ACC112 (cell line): ENCODE results near the gene ACO2.

ENCODE experiments used
- H2AFZ ChIP-seq: fragments of 200-600 bp; sonication (generic); one replicate; pipeline ENCODE4 v1.6.0; 2017; ENCODE audit warnings: antibody characterized with exemption, low read length; ENCODE audit not compliant: unreplicated experiment
- H3K27ac ChIP-seq: fragments of 200-600 bp; sonication (generic); 2 replicates; pipeline ENCODE4 v1.5.1; 2014; ENCODE audit warnings: low read depth, mild to moderate bottlenecking, antibody characterized with exemption, low read length, moderate library complexity
- H3K27me3 ChIP-seq: fragments of 200-600 bp; sonication (generic); 2 replicates; pipeline ENCODE4 v1.6.1; 2014; ENCODE audit warnings: mild to moderate bottlenecking, antibody characterized with exemption, low read length, moderate library complexity, mixed read lengths; ENCODE audit not compliant: insufficient read depth
- H3K36me3 ChIP-seq: fragments of 200-600 bp; sonication (generic); 2 replicates; pipeline ENCODE4 v1.6.1; 2016; ENCODE audit warnings: mild to moderate bottlenecking, antibody characterized with exemption, low read length, moderate library complexity, mixed read lengths; ENCODE audit not compliant: insufficient read depth
- H3K4me1 ChIP-seq: fragments of 200-600 bp; sonication (generic); one replicate; pipeline ENCODE4 v1.6.1; 2016; ENCODE audit warnings: low read length, mixed read lengths; ENCODE audit not compliant: insufficient read depth, unreplicated experiment, control insufficient read depth
- H3K4me3 ChIP-seq: fragments of 200-600 bp; sonication (generic); 2 replicates; pipeline ENCODE4 v1.5.1; 2014; ENCODE audit warnings: mild to moderate bottlenecking, low read depth, low read length
- H3K79me2 ChIP-seq: fragments of 200-600 bp; sonication (generic); one replicate; pipeline ENCODE4 v1.6.0; 2016; ENCODE audit warnings: low read length; ENCODE audit not compliant: control insufficient read depth, unreplicated experiment, insufficient read depth

The ACO2 gene

DNA sequence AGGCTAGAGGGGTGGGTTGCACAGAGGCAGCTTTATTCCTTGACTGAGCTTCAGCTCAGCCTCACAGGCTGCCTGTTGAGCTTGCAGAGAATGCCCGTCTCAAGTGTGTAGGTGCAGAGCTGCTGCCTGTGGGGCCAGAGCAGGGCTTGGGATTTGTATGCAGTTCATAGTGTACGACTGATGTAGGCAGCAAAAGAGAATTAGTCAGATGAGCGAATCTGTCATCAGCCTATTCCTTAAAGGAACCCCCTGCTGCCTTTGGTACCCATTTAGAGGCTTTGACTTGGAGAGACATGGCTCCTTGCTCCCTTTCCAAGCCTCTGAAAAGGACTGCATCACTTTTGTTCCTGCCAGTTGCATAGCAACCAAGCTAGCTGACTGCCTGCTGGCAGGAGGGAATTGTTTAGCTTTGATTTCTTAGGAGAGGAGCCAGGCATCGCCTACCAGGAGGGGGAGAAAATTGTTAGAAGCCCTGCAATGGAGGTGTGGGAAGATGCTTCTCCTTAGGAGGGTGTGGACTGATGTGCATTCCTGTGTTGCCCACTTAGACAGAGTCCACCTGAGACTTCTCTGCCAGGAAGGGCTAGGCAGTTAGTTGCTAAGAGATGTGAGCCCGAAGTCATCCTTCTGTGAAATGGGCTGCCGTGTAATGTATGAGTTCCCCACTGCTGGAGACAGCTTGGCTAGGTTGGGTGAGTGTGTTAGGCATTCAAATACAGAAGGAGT lies 10.9 kb downstream of the ACO2 start:
- 0 out of 2 replicates have a peak overlapping the region, but pooled peaks have one; percentile 5 for H3K4me3 ChIP-seq
- peaks cover 43% of the 10 kb centered on the region for H3K4me1 ChIP-seq
- H3K79me2 ChIP-seq = peaks cover 48% of the 10 kb centered on the region
- no peaks in the 10 kb centered on the region for H3K36me3 ChIP-seq
- H2AFZ ChIP-seq = no peak overlapping the region
- H3K27me3 ChIP-seq = no peaks in the 10 kb centered on the region
- H3K27ac ChIP-seq = peak overlapping the region; percentile 91

DNA sequence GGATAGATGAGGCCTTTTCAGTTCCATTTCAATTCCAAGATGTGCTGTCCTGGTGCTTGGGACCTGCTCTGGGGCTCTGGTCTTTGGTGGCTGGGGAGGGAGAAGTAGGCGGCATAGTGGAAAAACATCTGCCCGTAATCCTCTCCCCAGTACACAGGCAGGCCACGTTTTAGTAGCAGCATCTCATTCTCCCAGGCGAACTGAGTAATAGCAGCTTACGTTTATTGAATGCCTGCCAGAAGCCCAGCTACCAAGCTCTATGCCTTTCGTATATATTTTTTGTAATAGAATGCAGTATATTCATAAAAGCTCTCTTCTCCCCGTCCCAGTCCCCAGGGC lies 11.4 kb downstream of the ACO2 start:
- no peak overlapping the region for H3K4me3 ChIP-seq
- peaks cover 43% of the 10 kb centered on the region for H3K4me1 ChIP-seq
- H3K79me2 ChIP-seq = peaks cover 44% of the 10 kb centered on the region
- H3K27ac ChIP-seq = peak overlapping the region; percentile 91
- H3K36me3 ChIP-seq = no peaks in the 10 kb centered on the region
- H2AFZ ChIP-seq = no peak overlapping the region
- no peaks in the 10 kb centered on the region for H3K27me3 ChIP-seq

DNA sequence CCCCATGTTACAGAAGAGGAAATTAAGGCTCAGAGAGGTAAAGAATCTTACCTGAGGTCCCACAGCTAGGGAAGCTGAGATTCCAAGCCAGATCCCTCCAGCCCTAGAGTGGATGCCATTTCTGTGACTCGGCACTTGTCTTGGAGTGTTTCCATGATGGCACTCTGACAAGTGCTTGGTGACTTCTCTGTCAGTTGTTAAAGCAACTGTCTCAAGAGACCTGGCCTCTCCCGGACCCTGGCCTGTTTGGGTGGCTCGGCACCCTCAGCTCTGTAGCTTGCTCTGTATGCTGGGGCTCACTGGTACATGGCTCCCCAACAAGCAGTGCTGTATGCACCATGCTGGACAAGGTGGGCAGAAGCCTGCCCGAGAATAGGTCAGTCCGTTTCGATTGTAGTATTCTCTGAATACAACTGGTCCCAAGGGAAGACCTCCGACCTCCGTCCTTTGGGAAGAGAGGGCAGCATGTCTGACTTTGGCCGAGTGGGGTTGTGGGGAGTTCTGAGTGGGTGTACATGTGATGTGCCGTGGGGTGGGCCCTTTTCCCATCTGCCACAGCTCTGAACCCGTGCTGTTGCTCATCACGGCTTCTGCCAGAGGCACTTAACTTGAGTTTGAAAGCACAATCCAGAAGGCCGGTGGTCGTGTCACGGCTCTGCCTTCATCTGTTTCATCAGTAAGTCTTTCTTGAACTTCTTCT lies 12.4 kb downstream of the ACO2 start:
- H3K4me3 ChIP-seq = no peak overlapping the region
- H3K36me3 ChIP-seq = no peaks in the 10 kb centered on the region
- peaks cover 43% of the 10 kb centered on the region for H3K79me2 ChIP-seq
- peak overlapping the region; percentile 91; the same call in 1 of the 2 replicates for H3K27ac ChIP-seq
- H2AFZ ChIP-seq = no peak overlapping the region
- no peaks in the 10 kb centered on the region for H3K27me3 ChIP-seq
- H3K4me1 ChIP-seq = peaks cover 43% of the 10 kb centered on the region

DNA sequence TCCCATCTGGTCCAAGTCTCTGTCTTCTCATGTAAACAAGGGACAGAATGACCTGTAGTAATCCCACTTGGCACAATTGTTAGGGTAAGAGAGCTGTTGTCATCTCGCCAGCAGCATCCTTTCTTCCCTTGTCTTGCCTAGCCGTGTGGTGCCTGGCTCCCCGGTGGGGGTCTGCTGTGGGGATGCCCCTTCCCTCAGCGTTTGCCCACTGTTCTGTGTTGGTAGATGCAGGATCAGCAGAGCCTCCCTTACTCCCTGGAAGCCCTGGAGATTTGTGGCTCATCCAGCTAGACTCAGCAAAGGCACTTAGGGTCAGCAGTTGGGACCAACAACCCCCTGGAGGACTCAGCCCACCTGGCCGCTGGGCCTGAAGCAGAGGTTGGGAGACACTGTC lies 13.0 kb downstream of the ACO2 start:
- Histone ChIP-seq H3K79me2 (peaks cover 43% of the 10 kb centered on the region), H3K36me3 (no peaks in the 10 kb centered on the region), H2AFZ (no peak overlapping the region), H3K4me1 (peaks cover 43% of the 10 kb centered on the region), H3K4me3 (no peak overlapping the region), H3K27me3 (no peaks in the 10 kb centered on the region), H3K27ac (no peak overlapping the region)

DNA sequence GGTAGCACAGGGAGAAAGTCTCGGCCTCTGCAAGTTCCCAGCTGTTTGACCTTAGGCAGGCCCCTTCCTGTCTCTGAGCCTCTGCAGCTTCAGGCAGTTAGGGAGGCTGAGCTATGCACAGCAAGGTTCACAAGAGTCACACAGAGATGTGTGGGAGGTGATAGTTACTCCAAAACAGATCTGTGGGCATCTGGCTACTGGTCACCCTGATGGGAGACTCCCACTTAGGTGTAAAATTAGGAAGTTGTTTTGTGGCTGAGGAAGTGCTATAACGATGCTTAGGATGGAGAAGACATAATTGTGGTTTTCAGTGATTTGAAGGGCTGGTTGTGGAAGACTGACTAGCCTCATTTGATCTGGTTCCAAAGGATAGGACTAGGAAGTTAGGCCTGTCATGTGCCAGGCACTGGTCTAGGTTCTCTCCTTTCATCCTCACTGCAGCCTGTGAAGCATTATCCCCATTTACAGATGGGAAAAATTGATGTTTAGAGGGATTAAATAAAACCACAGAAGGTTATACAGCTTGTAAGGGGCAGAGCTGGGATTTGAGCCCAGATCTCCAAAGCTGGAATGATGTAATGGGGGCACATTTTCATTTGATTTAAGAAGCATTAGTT lies 13.5 kb downstream of the ACO2 start:
- Histone ChIP-seq H3K36me3 (no peaks in the 10 kb centered on the region), H3K27me3 (no peaks in the 10 kb centered on the region), H3K4me1 (peaks cover 43% of the 10 kb centered on the region), H3K4me3 (no peak overlapping the region), H2AFZ (no peak overlapping the region), H3K27ac (peak overlapping the region; percentile 47), H3K79me2 (peaks cover 41% of the 10 kb centered on the region)

DNA sequence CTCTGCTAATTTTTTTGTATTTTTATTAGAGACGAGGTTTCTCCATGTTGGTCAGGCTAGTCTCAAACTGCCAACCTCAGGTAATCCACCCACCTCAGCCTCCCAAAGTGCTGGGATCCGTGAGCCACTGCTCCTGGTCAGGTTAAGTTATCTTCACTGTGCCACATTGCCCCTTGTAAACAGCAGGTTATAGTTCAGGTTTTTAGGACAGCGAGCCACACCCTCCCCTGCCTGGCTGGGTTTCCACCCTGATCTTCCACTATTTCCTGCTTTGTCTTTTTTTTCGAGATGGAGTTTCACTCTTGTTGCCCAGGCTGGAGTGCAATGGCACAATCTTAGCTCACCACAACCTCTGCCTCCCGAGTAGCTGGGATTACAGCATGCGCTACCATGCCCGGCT lies 16.1 kb downstream of the ACO2 start:
- Histone ChIP-seq H3K4me1 (peaks cover 29% of the 10 kb centered on the region), H3K27me3 (no peaks in the 10 kb centered on the region), H3K4me3 (no peak overlapping the region), H2AFZ (no peak overlapping the region), H3K27ac (no peak overlapping the region), H3K79me2 (peaks cover 34% of the 10 kb centered on the region), H3K36me3 (no peaks in the 10 kb centered on the region)

DNA sequence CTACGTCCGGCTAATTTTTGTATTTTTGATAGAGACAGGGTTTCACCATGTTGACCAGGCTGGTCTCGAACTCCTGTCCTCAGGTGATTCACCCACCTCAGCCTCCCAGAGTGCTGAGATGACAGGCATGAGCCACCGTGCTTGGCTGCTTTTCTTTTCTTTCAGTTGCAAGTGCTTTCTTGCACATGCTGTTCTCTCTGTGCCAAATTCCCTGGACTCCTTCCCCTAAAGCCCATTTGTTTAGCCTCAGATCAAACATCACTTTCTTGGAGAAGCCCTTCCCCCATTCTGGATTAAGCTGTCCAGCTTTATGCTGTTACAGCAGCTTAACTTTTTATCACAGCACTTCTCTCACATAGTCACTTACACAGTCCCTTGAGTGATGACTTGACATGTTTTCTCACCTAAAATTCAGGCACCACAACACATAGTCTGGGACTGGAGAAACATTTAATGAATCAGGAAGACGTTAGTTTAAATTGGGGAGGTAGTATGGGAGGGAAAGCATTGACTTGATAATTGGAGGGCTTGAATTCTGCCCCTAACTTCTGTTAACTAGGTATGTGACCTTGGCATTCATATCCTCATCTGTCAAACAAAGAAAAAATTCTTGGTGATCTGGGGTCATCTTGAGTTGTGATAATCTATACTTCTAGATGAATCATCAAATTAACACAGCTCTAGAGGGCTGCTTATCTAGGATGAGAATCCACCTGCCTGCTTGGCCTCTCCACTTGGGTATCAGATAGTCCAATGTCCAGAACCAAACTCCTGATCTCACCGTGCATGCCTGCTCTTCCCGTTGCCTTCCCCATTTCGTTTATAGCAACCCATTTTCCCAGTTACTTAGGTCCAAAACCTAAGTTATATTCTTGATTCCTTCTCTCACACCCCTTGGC lies 18.4 kb downstream of the ACO2 start:
- peaks cover 7% of the 10 kb centered on the region for H3K4me1 ChIP-seq
- no peaks in the 10 kb centered on the region for H3K36me3 ChIP-seq
- no peak overlapping the region for H3K27ac ChIP-seq
- no peak overlapping the region for H2AFZ ChIP-seq
- H3K4me3 ChIP-seq = no peak overlapping the region
- H3K27me3 ChIP-seq = no peaks in the 10 kb centered on the region
- H3K79me2 ChIP-seq = peaks cover 16% of the 10 kb centered on the region

DNA sequence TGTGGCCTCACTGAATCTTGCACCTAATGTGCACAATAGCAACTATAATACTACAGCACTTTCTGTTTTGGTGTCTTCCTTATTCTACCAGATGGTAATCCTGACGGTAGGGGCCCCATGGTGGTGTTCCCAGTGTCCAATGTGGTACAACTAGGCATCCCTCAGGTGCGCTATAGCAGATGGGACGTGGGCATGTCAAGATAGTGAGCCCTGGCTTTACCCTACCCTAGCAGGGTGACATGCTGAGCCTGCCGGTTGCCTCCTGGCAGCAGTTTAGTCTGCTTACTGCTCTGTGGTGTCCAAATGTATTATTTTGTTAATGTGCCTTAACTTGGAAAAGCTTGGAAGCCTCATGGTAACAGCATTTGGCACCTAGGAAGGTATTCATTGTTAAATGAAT lies 19.2 kb downstream of the ACO2 start:
- Histone ChIP-seq H3K79me2 (peaks cover 16% of the 10 kb centered on the region), H3K4me3 (no peak overlapping the region), H2AFZ (no peak overlapping the region), H3K27ac (no peak overlapping the region), H3K27me3 (no peaks in the 10 kb centered on the region), H3K4me1 (no peaks in the 10 kb centered on the region), H3K36me3 (no peaks in the 10 kb centered on the region)

DNA sequence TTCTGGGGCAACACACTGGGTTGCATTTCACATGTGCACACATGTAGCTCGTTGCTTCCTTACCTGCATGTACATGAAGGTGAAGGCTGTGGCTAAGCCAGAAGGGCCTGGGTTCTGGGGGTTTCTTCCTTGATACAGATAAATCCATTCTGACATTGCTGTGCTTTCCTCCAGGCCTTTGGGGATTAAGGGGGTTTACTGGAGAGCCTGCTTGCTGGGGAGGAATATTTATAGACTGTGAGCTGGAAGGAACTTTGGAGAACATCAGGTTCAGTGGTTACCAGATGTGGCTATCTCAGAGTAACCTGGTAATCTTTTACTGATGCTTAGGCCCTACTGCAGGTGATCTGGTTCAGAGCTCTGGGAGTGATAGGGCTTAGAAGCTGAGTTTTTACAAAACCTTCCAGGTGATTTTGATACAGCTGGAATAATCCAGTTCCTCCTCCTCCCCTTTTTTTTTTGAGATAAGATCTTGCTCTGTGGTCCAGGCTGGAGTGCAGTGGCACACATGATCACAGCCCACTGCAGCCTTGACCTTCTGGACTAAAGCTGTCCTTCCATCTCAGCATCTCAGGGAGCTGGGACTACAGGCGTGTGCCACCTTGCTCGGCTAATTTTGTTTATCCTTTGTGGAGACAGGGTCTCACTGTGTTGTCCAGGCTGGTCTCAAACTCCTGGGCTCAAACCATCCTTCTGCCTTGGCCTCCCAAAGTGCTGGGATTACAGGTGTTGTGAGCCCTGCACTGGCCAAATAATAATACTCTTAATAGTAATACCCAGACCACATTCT lies 19.9 kb downstream of the ACO2 start:
- Histone ChIP-seq H3K79me2 (peaks cover 12% of the 10 kb centered on the region), H3K4me1 (no peaks in the 10 kb centered on the region), H3K4me3 (no peak overlapping the region), H3K27me3 (no peaks in the 10 kb centered on the region), H3K36me3 (no peaks in the 10 kb centered on the region), H3K27ac (no peak overlapping the region), H2AFZ (no peak overlapping the region)
